CD4-positive, alpha-beta T cell (primary cell): ENCODE data around the gene ORAI2. TPM values are rescaled to one million over a fixed set of nuclear protein-coding genes. Genes with fewer than 3 reads are reported as not detected.

Experiments
- ATAC-seq: fragments of 200-7000 bp; cut with Tn5 transposase; one replicate; pipeline ENCODE4 v1.10.0; 2022; ENCODE audit warnings: mild to moderate bottlenecking; ENCODE audit not compliant: poor library complexity
- CTCF ChIA-PET: fragments of 350-600 bp; sonication (Branson Sonifier 250); formaldehyde crosslinking; loops from one replicate; lab custom pipeline; 2021; ENCODE audit warnings: antibody characterized with exemption, inconsistent platforms; lab: Charles Lee
- POLR2A ChIA-PET: fragments of 350-600 bp; sonication (Branson Sonifier 250); formaldehyde crosslinking; loops from one replicate; lab custom pipeline; 2021; ENCODE audit warnings: antibody characterized with exemption, inconsistent platforms; lab: Charles Lee
- DNase-seq, 14 experiments: peaks; one replicate each; pipeline ENCODE4 v3.0.0-alpha.2; 2013 to 2020; ENCODE audit warnings: mixed read lengths in 2 of 14
- H3K27ac ChIP-seq, 2 donors: one replicate each; pipeline versions ENCODE4 v1.5.1 to v1.7.0; 2013; ENCODE audit warnings: low read length in 2 of 2, low read depth in 1 of 2, mild to moderate bottlenecking in 1 of 2
- H3K27me3 ChIP-seq, 2 experiments: 1 replicate in 1 of 2; 2 replicates in 1 of 2; pipeline versions ENCODE4 v1.6.1 to v1.7.0; 2013; ENCODE audit warnings: low read length in 2 of 2, control low read depth in 1 of 2, mild to moderate bottlenecking in 1 of 2, moderate library complexity in 1 of 2; ENCODE audit not compliant: insufficient read depth in 2 of 2, control insufficient read depth in 1 of 2
- H3K36me3 ChIP-seq: one replicate; pipeline ENCODE4 v1.6.1; 2013; ENCODE audit warnings: low read length, control low read depth; ENCODE audit not compliant: insufficient read depth
- H3K4me1 ChIP-seq: one replicate; pipeline ENCODE4 v1.6.1; 2013; ENCODE audit warnings: low read length, control low read depth; ENCODE audit not compliant: insufficient read depth
- H3K4me3 ChIP-seq: one replicate; pipeline ENCODE4 v1.5.1; 2013; ENCODE audit warnings: mild to moderate bottlenecking, low read length, moderate library complexity
- H3K9me3 ChIP-seq, 2 experiments: 1 replicate in 1 of 2; 2 replicates in 1 of 2; pipeline versions ENCODE4 v1.6.1 to v1.7.0; 2013; ENCODE audit warnings: low read length in 2 of 2, mild to moderate bottlenecking in 2 of 2, control low read depth in 1 of 2, moderate library complexity in 1 of 2; ENCODE audit not compliant: control insufficient read depth in 1 of 2, insufficient read depth in 1 of 2
- H3K27ac Mint-ChIP-seq: one replicate; pipeline ENCODE4 v1.8.0; 2020; ENCODE audit warnings: mixed read lengths
- H3K27me3 Mint-ChIP-seq: one replicate; pipeline ENCODE4 v1.8.0; 2021; ENCODE audit warnings: mixed read lengths
- H3K36me3 Mint-ChIP-seq: one replicate; pipeline ENCODE4 v1.8.0; 2021; ENCODE audit warnings: low read depth, mixed read lengths
- H3K4me1 Mint-ChIP-seq: one replicate; pipeline ENCODE4 v1.8.0; 2021; ENCODE audit warnings: low read depth, mixed read lengths
- H3K4me3 Mint-ChIP-seq: one replicate; pipeline ENCODE4 v1.8.0; 2020; ENCODE audit warnings: mild to moderate bottlenecking, mixed read lengths
- H3K9me3 Mint-ChIP-seq: one replicate; pipeline ENCODE4 v1.8.0; 2020; ENCODE audit warnings: mixed read lengths
- CTCF ChIP-seq: fragments of 200-600 bp; IDR thresholded peaks from one replicate; pipeline ENCODE4 v1.8.0; 2022; ENCODE audit warnings: antibody characterized with exemption, mild to moderate bottlenecking
- intact Hi-C, 2 experiments: fragments of 100-400 bp; cut with DNase I in 1 of 2; cut with micrococcal nuclease in 1 of 2; formaldehyde crosslinking; loops; one replicate each; pipeline versions ENCODE4 v1.15.1 to v1.9.0; 2023 to 2025; cut with DNase I, micrococcal nuclease
- total RNA-seq, 174 experiments: library from RNA in 2 of 174; stranded (reverse) in 2 of 174; gene quantifications; one replicate each; pipeline ENCODE4 v1.2.3 and lab custom pipeline; 2021 to 2026

Gene ORAI2
- total RNA-seq, 2 experiments from 2014 or later, result 12.3 to 16.5 TPM

- no peak for TF ChIP-seq CTCF
- ChIA-PET CTCF (interaction anchor here (0.6 to 1.5 kb wide), 4 partner anchors 9 to 40 kb away, joined by 3 to 6 read pairs (median 3); no protein-coding TSS in a partner anchor), POLR2A (interaction anchor here (0.5 to 4.1 kb wide), 16 partner anchors 9 to 1965 kb away, joined by 3 to 26 read pairs (median 6); partner anchors contain the start of genes IFT22, ORAI2 and SH2B2)
- Mint-ChIP-seq H3K27ac (peak overlapping the region; percentile 98), H3K36me3 (peaks cover 45% of the 10 kb centered on the region), H3K4me1 (peaks cover 20% of the 10 kb centered on the region), H3K27me3 (no peaks in the 10 kb centered on the region), H3K4me3 (peak overlapping the region; percentile 95), H3K9me3 (no peaks in the 10 kb centered on the region)
- Histone ChIP-seq H3K27ac (peak overlapping the region; percentile 79 to 91), H3K9me3 (no peaks in the 10 kb centered on the region), H3K27me3 (no peaks in the 10 kb centered on the region), H3K4me1 (peaks cover 25% of the 10 kb centered on the region), H3K4me3 (peak overlapping the region; percentile 79), H3K36me3 (peaks cover 28% of the 10 kb centered on the region)
- DNase-seq (no peak), ATAC-seq (no peak)
- intact Hi-C loops, result loop anchor here in 1 of 2 experiments (5.0 kb wide), 1 partner anchor 37 kb away; the partner anchor contains the start of gene ORAI2
Measured at GRCh38 chr7:102395592-102395872, 37.8 kb upstream of the ORAI2 start.

GRCh38 chr7:102395873-102396709 is 37.3 kb upstream of the ORAI2 start, which contains the start of gene PRKRIP1:
TSS of gene PRKRIP1 (plus strand) at chr7:102396363. CDS start at chr7:102396412, 49 bp downstream.
- CTCF ChIA-PET, result interaction anchor here (0.6 to 1.5 kb wide), 4 partner anchors 9 to 39 kb away, joined by 3 to 6 read pairs (median 3); no protein-coding TSS in a partner anchor
- ATAC-seq (peak; percentile 97), DNase-seq (peak; percentile 70 to 97 (median 80))
- H3K27ac ChIP-seq, result peak within 1 kb of the TSS; percentile 79 to 91
- POLR2A ChIA-PET, result interaction anchor here (0.5 to 4.1 kb wide), 17 partner anchors 9 to 1966 kb away, joined by 3 to 26 read pairs (median 6); partner anchors contain the start of genes IFT22, ORAI2 and SH2B2
- peaks cover 34% of the 10 kb centered on the region for H3K36me3 ChIP-seq
- H3K9me3 ChIP-seq, result no peaks in the 10 kb centered on the region
- no peaks in the 10 kb centered on the region for H3K27me3 ChIP-seq
- Mint-ChIP-seq H3K27ac (peak within 1 kb of the TSS; percentile 98), H3K9me3 (no peaks in the 10 kb centered on the region), H3K36me3 (peaks cover 51% of the 10 kb centered on the region), H3K4me3 (peak within 1 kb of the TSS; percentile 95), H3K27me3 (no peaks in the 10 kb centered on the region), H3K4me1 (peaks cover 20% of the 10 kb centered on the region)
- H3K4me1 ChIP-seq, result peaks cover 25% of the 10 kb centered on the region
- TF ChIP-seq CTCF, result no peak
- peak within 1 kb of the TSS; percentile 79 for H3K4me3 ChIP-seq
- intact Hi-C loops, result loop anchor here (2.0 to 5.0 kb wide), 2 partner anchors 36 to 37 kb away; partner anchors contain the start of gene ORAI2 (in 2 of the 2)

- DNase-seq (no peak), ATAC-seq (no peak)
- no peaks in the 10 kb centered on the region for H3K27me3 ChIP-seq
- ChIA-PET CTCF (interaction anchor here (1.4 to 1.7 kb wide), 3 partner anchors 8 to 54 kb away, joined by 3 to 6 read pairs (median 4); no protein-coding TSS in a partner anchor), POLR2A (interaction anchor here (1.1 to 4.1 kb wide), 10 partner anchors 8 to 109 kb away, joined by 3 to 26 read pairs (median 8); partner anchors contain the start of gene SH2B2)
- Mint-ChIP-seq H3K27me3 (no peaks in the 10 kb centered on the region), H3K27ac (peak overlapping the region; percentile 98), H3K36me3 (peaks cover 54% of the 10 kb centered on the region), H3K4me1 (peaks cover 20% of the 10 kb centered on the region), H3K4me3 (peak overlapping the region; percentile 95), H3K9me3 (no peaks in the 10 kb centered on the region)
- intact Hi-C loops, result loop anchor here (2.0 to 5.0 kb wide), 2 partner anchors 36 kb away; partner anchors contain the start of gene ORAI2 (in 2 of the 2)
- peak overlapping the region; percentile 70 to 77 for H3K27ac ChIP-seq
- H3K36me3 ChIP-seq, result peaks cover 40% of the 10 kb centered on the region
- no peaks in the 10 kb centered on the region for H3K9me3 ChIP-seq
- TF ChIP-seq CTCF, result no peak
- peak overlapping the region; percentile 79 for H3K4me3 ChIP-seq
- H3K4me1 ChIP-seq, result peaks cover 25% of the 10 kb centered on the region
Measured at GRCh38 chr7:102396710-102397019, 36.7 kb upstream of the ORAI2 start.
